ENCODE measurements around the gene RBL2. TPM values are rescaled to one million over a fixed set of nuclear protein-coding genes. Genes with fewer than 3 reads are reported as not detected.

RBL2 gene
- total and polyA plus RNA-seq, 9 of the 15 experiments (the other 6 are each of a cell fraction or from before 2014, with no cell fraction given) = 7.8 to 76.3 (median 28.5) TPM

DNA sequence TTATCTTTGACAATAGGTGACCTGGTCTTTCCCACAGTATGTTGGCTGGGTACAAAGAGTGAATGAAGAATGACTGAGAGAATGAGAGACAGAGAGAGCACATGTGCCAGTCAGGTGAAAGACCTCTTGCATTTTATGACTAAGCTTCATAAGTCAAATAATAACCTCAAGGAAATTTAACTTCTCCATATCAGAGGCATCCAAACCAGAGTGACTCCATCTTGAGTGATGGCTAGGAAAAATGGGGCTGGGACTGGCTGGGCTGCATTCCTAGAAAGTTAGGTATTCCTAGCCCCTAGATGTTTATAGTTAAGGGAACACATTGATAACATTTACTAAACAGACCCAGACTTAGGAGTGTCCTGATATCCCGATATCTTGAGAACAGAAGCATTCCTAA, 3.9 kb upstream of the RBL2 start (continued):
- TF ChIP-seq, protein P1, sequence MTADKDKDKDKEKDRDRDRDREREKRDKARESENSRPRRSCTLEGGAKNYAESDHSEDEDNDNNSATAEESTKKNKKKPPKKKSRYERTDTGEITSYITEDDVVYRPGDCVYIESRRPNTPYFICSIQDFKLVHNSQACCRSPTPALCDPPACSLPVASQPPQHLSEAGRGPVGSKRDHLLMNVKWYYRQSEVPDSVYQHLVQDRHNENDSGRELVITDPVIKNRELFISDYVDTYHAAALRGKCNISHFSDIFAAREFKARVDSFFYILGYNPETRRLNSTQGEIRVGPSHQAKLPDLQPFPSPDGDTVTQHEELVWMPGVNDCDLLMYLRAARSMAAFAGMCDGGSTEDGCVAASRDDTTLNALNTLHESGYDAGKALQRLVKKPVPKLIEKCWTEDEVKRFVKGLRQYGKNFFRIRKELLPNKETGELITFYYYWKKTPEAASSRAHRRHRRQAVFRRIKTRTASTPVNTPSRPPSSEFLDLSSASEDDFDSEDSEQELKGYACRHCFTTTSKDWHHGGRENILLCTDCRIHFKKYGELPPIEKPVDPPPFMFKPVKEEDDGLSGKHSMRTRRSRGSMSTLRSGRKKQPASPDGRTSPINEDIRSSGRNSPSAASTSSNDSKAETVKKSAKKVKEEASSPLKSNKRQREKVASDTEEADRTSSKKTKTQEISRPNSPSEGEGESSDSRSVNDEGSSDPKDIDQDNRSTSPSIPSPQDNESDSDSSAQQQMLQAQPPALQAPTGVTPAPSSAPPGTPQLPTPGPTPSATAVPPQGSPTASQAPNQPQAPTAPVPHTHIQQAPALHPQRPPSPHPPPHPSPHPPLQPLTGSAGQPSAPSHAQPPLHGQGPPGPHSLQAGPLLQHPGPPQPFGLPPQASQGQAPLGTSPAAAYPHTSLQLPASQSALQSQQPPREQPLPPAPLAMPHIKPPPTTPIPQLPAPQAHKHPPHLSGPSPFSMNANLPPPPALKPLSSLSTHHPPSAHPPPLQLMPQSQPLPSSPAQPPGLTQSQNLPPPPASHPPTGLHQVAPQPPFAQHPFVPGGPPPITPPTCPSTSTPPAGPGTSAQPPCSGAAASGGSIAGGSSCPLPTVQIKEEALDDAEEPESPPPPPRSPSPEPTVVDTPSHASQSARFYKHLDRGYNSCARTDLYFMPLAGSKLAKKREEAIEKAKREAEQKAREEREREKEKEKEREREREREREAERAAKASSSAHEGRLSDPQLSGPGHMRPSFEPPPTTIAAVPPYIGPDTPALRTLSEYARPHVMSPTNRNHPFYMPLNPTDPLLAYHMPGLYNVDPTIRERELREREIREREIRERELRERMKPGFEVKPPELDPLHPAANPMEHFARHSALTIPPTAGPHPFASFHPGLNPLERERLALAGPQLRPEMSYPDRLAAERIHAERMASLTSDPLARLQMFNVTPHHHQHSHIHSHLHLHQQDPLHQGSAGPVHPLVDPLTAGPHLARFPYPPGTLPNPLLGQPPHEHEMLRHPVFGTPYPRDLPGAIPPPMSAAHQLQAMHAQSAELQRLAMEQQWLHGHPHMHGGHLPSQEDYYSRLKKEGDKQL (CRISPR knock-in tag; IDR thresholded peaks at IDR 0.05; ENCODE audit: borderline replicate concordance) = no peak
- TF ChIP-seq, protein P2, sequence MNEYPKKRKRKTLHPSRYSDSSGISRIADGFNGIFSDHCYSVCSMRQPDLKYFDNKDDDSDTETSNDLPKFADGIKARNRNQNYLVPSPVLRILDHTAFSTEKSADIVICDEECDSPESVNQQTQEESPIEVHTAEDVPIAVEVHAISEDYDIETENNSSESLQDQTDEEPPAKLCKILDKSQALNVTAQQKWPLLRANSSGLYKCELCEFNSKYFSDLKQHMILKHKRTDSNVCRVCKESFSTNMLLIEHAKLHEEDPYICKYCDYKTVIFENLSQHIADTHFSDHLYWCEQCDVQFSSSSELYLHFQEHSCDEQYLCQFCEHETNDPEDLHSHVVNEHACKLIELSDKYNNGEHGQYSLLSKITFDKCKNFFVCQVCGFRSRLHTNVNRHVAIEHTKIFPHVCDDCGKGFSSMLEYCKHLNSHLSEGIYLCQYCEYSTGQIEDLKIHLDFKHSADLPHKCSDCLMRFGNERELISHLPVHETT (CRISPR knock-in tag; conservative IDR thresholded peaks at IDR 0.05 in 1 of 2, IDR thresholded peaks at IDR 0.05 in 1 of 2) = 0 out of 4 replicates have a peak, but pooled peaks of 1 of the 2 experiments have one; percentile 35
- peak; percentile 77 for TF ChIP-seq ZNF766 (CRISPR knock-in tag; conservative IDR thresholded peaks at IDR 0.05)
- no peak for TF ChIP-seq CEBPB (tag; IDR thresholded peaks at IDR 0.05)
- TF ChIP-seq PHTF2 (CRISPR knock-in tag; IDR thresholded peaks at IDR 0.05) = no peak
- TF ChIP-seq ZBTB1 (CRISPR knock-in tag; IDR thresholded peaks at IDR 0.05; ENCODE audit: borderline replicate concordance, low read depth) = no peak
- no peak for TF ChIP-seq FOSL1 (tag; conservative IDR thresholded peaks at IDR 0.05)
- no peak for TF ChIP-seq CBX1 (IDR thresholded peaks at IDR 0.05; ENCODE audit: low read depth)
- no peak for TF ChIP-seq HMG20B (CRISPR knock-in tag; IDR thresholded peaks at IDR 0.05)
- no peak for TF ChIP-seq MYC (IDR thresholded peaks at IDR 0.05; ENCODE audit: low read depth, low read length)
- TF ChIP-seq MYC (CRISPR knock-in tag; IDR thresholded peaks at IDR 0.05; ENCODE audit: borderline replicate concordance, low read depth) = no peak
- no peak for TF ChIP-seq ZNF586 (CRISPR knock-in tag; conservative IDR thresholded peaks at IDR 0.05)
- TF ChIP-seq RHOXF2B (CRISPR knock-in tag; conservative IDR thresholded peaks at IDR 0.05) = no peak
- 0 out of 2 replicates have a peak, but pooled peaks have one; percentile 15 for TF ChIP-seq TCFL5 (CRISPR knock-in tag; conservative IDR thresholded peaks at IDR 0.05)
- no peak for TF ChIP-seq RUNX1 (IDR thresholded peaks at IDR 0.05; ENCODE audit: low read depth)
- no peak for TF ChIP-seq DPF2 (IDR thresholded peaks at IDR 0.05)
- no peak for TF ChIP-seq ZSCAN32 (CRISPR knock-in tag; IDR thresholded peaks at IDR 0.05)
- no peak for TF ChIP-seq RBM25 (IDR thresholded peaks at IDR 0.05; ENCODE audit: low read depth, low read length, severe bottlenecking)
- no peak for TF ChIP-seq GTF2E2 (tag; IDR thresholded peaks at IDR 0.05)
- no peak for TF ChIP-seq EP300 (IDR thresholded peaks at IDR 0.05; ENCODE audit: low read length)
